HG02938 (cell line): ENCODE results near the gene ZNRF1.
"Not testable (repeated sequence)": the region's sequence is repeated elsewhere in the genome, so short reads cannot be mapped to it uniquely, and the experiment has no call there.

Source experiments
- ATAC-seq: cut with Tn5 transposase; IDR thresholded peaks from one replicate; pipeline ENCODE4 v1.9.1; 2021; ENCODE audit warnings: mild to moderate bottlenecking, moderate library complexity; ENCODE audit not compliant: unreplicated experiment

Gene ZNRF1

DNA sequence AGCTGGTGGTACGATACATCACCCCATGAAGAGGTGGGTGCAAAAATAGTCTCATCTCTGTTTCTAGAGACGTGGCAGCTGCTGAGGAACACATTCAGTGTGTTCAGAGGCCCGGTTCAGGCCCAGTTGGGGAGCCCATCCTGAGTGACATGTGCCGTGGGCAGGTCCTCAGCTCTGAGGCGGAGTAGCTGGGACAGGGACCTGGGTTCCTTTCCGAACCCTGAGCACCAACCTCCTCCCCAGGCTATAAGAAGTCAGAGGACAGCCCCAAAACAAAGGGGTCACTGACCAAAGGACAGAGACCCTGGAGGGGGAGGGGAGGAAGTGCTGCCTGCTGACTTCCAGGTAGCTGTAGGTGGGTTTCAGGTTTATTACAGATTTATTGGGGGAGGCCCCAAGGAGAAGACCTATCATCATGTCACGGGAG lies 112.7 kb downstream of the ZNRF1 start:
- no peak for ATAC-seq

DNA sequence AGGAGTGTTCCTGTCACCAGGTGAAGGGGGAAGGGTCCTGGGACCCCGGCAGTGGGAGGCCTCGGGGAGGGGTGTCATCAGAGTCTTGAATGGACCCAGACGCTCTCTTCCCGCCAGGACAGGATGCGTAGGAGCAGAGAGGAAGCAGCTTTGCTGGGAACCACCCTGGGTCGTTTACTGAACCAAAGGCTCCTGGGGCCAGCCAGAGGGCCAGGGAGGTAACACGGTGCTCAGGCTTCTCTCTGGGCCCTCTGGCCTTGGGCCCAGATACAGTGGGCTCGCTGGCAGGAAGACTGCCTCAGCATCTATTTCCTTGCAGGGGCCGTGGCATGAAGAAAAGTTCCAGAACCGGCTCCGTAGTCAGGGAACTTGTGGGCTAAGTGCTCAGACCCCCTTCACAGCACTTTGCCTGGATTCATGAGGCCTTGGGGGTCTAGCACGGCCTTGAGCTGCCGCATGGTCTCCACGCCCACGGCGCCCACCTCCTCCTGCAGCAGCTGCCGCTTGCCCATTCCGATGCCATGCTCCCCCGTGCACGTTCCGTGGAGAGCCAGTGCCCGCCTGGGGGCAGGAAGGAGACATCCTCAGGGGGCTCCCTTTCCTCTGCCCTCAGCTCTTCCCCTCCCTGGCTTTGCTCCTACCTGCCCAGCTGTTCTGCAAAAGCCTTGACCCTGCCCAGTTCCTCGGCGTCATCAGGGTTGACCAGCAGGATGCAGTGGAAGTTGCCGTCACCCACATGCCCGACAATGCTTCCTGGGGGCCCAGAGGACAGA lies 113.3 kb downstream of the ZNRF1 start:
- ATAC-seq: no peak

DNA sequence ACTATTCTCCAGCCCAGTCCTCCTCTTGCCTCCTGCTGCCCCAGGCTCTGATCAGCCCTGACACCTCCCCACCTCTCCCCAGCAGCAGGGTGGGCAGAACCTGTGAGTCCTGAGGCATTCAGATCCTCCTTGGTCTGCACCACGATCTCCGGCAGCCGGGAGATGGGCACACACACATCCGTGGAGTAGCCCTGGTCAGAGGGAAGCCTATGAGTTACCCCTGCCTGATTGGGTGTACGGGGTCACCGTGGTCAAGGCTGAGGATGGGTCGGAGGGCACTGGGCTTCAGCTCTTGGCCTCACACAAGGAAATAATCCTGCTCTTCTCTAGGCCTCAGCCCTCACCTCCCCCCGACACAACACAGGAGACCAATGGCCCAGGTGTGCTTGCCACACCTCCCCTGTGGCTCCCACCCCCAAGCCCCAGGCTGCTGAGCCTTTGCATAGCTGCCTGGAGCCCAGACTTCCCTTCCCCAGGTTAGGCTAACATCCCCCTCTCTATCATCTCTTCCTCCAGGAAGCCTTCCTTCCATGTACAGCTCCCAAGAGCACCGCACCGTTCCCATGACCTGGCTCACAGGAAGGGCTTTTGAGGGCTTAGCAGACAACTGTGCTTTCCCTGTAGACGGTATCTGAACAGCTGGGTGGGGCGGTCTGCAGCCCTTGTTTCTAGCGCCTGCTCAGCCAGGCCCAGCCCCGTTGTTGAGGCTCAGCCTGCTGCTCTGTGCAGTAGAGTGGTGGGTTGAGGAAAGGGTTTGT lies 114.1 kb downstream of the ZNRF1 start:
- no peak for ATAC-seq

DNA sequence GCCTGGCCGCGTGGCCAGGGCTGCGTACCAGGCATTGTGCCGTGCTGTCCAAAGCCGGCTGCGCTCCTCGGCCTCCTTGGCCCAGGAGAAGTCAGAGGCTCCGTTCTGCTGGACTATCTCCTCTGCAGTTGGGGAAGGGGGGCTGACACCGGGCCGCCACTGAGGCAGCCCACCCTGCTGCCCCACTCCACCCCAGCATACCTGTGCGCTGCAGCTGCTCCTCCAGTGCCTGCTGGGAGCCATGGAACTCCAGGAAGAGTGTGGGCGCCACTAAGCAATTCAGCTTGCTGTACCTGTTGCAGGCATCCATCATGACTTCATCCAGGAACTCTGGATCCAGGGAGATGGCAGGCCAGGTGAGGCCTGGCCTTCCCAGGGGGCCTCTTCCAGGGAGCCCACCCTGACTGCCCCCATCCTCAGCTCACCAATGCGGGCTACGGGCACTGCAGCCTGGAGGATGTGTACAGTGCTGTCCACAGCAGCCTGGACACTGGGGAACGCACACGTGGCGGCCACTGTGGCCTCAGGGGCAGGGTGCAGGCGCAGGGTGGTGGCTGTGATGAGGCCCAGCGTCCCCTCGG lies 114.8 kb downstream of the ZNRF1 start:
- no peak for ATAC-seq

DNA sequence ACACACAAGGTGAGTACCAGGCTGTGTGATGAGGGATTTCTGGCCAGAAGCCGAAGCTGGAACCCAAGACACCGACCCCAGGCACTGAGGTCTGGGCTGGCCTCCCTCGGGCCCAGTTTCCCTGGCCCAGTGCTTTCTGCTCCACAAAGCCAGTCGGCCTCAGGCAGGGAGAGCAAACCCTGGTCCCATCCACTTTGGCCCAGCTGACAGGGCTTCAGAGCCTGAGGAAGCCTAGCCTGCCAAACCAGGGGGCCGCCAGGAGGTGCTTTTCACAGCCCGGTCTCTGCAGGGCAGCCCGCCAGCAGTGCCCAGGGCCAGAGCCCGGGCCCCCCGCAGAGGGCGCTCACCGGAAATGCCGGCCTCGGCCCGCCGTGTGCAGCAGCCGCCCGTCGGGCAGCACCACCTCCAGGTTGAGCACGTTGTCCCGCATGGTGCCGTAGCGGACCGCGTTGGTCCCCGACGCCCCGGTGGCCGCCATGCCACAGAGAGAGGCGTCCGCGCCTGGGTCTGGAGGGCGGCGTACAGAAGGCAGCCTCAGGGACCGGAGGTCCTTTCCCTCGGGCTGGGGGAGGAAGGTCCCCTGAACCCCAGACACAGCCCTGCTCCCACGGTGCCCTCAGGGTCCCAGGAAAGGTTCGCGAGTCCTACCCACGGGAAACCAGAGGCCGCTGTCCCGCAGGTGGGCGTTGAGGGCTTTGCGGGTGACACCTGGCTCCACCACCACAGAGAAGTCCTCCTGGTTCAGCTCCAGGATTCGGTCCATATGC lies 115.5 kb downstream of the ZNRF1 start:
- ATAC-seq: no peak

DNA sequence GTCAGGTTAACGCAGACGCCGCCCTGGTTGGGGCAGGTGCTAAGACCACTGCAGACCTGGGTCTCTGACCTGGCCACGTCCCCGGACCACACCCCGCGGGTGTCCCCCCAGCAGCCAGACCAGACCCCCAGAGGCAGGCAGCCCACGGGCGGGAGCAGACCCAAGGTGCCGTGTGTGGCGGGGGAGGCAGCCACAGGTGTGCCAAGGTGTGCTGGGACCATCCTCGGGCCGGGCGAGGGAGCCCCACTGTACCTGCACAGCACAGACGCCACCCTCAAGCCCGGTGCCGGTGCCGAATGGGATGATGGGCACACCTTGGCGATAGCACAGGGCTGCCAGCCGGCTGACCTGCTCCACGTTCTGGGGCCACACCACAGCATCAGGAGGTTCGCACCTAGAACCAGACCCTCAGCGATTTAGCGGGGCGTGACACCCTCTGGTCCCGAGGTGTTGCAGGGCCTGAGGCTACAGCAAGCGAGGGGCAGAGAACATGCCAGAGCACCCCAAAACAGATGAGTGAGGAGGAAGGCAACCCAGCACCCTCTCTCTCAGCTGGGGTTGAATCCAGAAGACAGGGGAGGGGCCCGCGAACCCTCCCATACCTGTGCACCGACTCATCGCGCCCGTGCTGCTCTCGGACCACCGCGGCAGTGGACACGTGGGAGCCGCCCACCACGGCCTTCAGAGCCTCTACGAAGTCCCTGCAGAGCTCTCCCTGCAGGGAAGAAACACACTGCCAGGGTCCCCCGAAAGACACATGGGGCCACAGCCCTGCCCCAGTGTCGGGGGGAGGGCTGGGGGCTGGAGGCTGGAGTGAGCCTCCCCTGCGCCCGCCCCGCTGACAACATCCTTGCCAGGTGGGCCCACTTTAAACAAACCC lies 116.4 kb downstream of the ZNRF1 start:
- no peak for ATAC-seq

DNA sequence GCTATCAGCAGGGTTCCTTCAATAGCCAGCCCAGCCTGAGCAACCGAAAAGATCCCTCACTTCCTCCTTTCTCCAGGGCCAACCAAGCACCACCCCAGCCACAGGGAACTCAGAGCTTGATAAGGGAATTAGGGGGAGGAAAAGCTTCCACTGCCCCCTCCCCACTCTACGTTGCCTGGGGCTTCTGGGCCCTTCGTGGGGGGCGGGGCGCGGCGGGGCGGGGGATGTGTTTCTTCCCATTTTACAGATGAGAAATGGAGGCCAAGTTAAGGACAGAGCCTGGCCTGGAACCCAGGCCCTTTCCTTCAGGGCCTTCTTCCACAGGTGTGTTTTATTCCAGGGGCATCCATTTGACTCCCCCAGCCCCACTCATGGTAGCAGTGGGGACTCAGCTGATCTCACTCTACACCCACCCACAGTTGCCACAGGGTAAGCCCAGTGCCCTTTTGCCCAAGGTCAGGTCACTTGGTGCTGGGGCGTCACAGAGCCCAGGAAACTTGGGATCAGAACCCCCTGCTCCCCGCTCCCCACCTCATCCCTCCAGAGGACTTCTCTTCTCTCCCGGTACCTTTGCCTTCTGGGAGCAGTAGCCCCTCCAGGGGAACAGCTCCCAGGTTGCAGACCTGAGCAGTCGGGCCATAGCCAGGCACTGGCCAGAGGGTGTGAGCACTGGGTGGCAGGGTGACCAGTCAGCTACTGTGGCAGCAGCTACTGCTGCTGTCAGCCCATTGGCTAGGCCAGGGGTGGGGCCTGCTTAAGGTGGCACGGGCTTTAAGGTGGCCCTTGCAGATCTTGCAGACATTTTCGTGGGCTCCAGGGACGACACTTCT lies 117.5 kb downstream of the ZNRF1 start, which contains the start of gene LDHD:
Gene LDHD (minus strand): TSS at position 700 of the 830 bp plus-strand sequence. CDS start 60 bp downstream, at position 640.
- ATAC-seq: no peak

DNA sequence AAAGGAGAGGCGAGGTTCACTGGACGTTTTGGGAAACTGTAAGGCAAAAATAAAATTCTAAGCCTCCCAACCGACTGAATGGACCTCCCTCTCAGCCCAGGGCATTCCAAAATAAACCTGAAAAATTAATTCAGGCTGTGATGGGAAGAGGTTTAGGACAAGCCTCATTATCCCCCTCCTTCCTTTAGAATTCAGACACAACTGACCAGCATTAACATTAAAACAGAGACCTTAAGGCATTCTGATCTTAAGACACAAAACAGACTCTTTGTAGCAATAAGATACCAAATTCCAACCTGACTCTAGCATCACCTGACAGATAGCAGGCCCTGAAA lies 118.1 kb downstream of the ZNRF1 start:
- ATAC-seq: no peak

DNA sequence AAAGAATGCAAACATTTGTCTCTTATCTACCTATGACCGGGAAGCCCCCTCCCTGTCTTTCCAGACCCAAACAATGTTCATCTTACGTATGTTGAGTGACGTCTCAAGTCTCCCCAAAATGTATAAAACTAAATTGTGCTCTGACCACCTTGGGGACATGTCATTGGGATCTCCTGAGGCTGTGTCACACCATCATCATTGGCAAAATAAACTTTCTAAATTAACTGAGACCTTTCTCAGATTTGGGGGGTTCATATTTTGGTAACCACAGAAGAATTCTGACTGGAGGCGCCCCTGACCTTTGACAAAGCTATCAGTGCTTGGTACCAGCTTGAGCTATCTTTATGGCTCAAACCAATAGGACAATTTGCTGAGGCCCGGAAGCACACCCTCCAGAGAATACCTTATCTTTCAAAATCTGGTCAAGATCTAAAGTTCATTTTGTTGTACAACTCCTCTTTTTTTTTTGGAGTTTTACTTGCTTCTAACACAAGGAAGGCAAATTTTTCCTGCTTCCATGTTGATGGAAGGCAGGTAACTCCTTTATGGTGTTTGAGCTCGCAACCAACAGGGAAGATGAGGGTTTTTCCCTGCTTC lies 120.2 kb downstream of the ZNRF1 start:
- ATAC-seq: no peak

DNA sequence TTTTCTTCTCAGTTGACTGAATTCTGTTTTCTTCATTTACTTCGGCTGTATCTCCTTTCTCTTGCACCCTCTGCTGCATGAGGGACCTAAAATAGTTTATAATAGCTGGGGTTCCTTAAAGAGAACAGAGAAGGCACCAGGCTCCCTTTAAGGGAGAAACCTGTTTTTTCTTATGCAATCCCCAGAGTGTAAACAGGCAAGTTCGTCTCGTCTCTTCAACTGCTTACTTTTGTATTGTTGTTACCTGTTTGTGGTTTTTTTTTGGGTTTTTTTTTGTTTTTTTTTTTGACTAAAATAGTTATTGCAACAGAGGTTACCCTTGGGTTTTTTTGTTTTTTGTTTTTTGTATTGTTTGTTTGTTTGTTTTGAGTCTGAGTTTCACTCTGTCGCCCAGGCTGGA lies 121.4 kb downstream of the ZNRF1 start:
- no peak for ATAC-seq

DNA sequence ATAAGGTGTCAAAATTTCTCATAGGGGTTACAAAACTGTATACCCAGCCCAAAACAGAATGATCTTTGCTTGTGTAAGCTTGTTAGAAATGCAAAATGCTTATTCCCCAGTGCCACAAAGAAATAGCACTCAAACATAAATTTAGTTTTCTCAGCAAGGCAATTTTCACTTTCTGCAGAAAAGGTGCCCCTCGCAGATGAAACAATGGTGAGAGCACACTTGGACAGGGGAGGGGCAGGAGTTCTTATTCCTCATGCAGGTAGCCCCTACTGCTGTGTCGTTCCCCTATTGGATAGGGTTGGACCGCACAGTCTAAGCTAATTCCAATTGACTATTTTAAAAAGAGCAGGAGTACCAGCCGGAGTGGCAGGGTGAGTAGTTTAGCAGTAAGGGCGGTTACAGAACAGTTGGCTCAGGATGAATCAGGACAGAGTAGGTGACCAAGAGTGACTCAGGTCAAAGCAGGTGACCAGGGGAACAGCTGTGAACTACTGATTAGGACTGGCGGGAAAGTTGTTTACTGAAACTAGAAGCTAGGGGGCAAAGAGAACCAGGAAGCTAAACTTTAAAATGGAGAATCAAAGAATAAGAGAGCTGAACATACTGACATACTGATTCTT lies 123.2 kb downstream of the ZNRF1 start:
- no peak for ATAC-seq

DNA sequence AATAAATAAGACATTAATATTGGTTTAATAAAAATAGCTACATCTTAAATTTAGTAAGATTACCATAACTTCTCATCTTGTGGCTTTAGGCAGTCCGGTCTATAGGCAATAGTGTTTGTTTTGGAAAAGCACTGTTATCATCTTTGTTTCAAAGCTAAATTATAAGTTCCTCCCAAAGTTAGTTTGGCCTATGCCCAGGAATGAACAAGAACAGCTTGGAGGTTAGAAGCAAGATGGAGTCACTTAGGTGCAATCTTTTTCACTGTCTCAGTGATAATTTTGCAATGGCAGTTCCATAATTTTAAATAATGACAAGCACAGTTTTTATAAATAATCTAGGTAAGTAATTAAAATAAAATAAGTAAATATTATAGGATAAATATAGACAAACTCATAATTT lies 123.8 kb downstream of the ZNRF1 start:
- no peak for ATAC-seq

DNA sequence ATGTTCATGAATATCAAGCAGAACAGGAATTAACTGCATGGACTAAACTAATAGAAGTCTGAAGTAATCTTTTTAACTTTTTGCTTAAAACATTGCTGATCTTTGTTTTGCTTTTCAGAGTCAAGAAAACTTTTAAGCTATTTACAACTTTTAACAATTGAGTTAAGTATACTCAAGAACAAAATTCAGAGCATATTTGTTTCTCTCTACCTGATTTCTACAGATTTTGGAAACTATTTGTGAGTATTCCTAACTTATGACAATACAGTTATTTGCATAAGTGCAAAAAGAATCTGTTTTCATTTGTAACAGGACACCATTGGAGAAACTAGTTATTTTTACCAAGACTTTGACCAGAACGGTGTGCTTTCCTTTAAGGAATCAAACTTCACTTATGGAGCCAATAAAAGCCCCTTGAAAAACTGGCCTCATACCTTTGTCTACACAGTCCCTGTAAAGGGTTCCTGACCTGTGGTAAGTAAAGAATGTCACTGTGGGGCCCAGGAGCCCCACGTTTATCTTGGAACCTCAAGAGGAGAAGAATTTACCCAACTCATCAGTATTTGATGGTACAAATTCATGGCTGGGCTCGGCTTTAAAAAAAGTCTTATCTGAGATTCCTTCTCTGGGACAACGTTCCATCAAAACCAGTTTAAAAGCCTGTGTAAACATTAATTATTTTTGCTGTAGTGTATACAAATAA lies 129.0 kb downstream of the ZNRF1 start:
- ATAC-seq: no peak

DNA sequence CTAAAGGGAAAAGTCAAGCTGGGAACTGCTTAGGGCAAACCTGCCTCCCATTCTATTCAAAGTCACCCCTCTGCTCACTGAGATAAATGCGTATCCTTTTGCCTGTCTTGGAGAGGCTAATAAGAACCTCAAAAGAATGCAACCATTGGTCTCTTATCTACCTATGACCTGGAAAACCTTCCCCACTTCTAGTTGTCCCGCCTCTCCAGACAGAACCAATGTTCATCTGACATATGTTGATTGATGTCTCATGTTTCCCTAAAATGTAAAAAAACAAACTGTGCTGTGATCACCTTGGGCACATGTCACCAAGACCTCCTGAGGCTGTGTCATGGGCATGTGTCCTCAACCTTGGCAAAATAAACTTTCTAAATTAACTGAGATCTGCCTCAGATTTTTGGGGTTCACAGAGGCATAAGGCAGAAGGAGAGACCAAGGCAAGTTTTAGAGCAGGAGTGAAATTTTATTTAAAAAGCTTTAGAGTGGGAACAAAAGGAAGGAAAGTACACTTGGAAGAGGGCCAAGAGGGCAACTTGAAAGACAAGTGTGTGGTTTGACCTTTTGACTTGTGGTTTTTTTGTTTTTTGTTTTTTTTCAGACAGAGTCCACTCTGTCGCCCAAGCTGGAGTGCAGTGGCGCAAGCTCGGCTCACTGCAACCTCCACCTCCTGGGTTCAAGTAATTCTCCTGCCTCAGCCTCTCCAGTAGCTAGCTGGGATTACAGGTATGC lies 130.8 kb downstream of the ZNRF1 start:
- ATAC-seq: not testable (repeated sequence)

DNA sequence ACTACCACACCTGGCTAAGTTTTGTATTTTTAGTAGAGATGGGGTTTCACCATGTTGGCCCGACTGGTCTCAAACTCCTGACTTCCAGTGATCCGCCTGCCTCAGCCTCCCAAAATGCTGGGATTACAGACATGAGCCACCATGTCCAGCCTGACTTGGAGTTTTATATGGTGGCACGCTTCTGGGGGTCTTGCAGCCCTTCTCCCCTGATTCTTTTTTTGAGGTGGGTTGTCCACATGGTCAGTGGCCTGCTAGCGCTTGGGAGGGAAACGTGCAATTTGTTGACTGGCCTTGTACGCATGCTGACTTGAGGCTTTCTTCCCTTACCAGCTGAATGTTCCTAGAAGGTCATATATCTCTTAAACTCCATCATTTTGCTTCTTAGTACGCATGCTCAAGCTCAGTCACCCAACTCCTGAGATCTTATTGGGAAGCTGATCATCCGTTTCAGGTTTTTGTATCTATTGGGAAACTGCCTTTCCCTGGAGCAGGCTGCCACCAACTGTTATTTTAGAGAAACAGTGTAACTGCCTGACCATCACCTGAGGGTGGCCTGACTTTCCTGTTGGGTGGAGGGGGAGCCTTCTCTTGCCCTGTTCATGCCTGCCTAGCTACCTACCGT lies 131.4 kb downstream of the ZNRF1 start:
- ATAC-seq: no peak

DNA sequence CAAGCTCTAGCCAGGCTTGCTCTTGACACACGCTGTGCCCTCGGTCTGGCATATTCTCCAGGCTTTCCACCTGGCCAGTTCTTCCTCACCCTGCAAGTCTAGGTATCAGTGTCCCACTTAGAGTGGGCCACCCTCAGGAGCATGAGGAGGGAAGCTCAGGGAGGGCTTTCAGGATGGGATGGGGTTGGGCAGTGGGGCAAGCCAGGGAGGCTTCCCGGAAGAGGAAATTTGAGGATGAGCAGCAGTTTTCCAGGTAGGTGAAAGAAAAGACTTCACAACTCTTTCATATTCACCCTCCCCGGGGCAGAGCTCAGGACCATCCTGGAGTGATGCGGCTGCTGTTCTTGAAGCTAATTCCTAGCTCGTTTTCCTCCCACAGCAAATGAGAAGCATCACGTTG lies 132.3 kb downstream of the ZNRF1 start:
- ATAC-seq: no peak

DNA sequence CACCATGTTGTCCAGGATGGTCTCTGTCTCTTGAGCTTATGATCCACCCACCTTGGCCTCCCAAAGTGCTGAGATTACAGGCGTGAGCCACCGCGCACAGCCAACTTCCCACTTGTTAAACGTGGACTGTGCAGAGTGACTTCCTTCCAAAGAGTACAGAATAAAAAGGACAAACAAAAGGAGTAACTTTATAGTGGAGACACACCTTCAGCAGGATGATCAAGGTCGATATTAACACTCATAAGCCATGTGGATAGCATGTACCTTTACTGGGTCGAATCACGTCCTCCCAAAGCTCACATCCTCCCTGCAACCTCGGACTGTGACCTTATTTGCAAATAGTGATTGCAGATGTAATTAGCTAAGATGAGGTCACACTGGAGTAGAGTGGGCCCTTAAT lies 139.4 kb downstream of the ZNRF1 start:
- ATAC-seq: no peak
